Stimulated activated CD4-positive, alpha-beta T cell treated with anti-CD3 and anti-CD28 coated beads, Interleukin-12 subunit alpha, Interleukin-12 subunit beta, amount 100 ng/mL, for 4 hours (primary cell): Measurements from ENCODE around the gene VANGL1.
A peak's percentile ranks its signal among the peaks of the same experiment; 100 is the strongest.
"Not testable (repeated sequence)": the region's sequence is repeated elsewhere in the genome, so short reads cannot be mapped to it uniquely, and the experiment has no call there.

Experiments used
- DNase-seq: peaks from one replicate; pipeline ENCODE4 v3.0.0-alpha.2; 2020

Gene VANGL1

GRCh38 chr1:115641762-115642167, at the start of gene VANGL1:
VANGL1 (plus strand) TSS chr1:115641970; CDS start chr1:115651414, 9,444 bp downstream.
- DNase-seq: peak; percentile 47

- DNase-seq: no peak
These were observed 49.5 kb upstream of the VANGL1 start for GRCh38 chr1:115592264-115592663.

GRCh38 chr1:115593365-115594259, 48.2 kb upstream of the VANGL1 start:
- no peak for DNase-seq

GRCh38 chr1:115594600-115594999, 47.2 kb upstream of the VANGL1 start:
- DNase-seq: no peak

- DNase-seq: peak; percentile 61
These were observed 46.3 kb upstream of the VANGL1 start for GRCh38 chr1:115595279-115596079.

GRCh38 chr1:115596080-115596780, 45.5 kb upstream of the VANGL1 start:
- DNase-seq: no peak

- no peak for DNase-seq
These were observed 37.3 kb upstream of the VANGL1 start for GRCh38 chr1:115604508-115604907.

GRCh38 chr1:115606305-115606704, 35.5 kb upstream of the VANGL1 start:
- DNase-seq: no peak

GRCh38 chr1:115609021-115609420, 32.7 kb upstream of the VANGL1 start:
- DNase-seq: no peak

GRCh38 chr1:115613767-115614166, 28.0 kb upstream of the VANGL1 start:
- DNase-seq: no peak

- DNase-seq: no peak
These were observed 21.3 kb upstream of the VANGL1 start for GRCh38 chr1:115620453-115620852.

GRCh38 chr1:115620950-115621349, 20.8 kb upstream of the VANGL1 start:
- DNase-seq: no peak

GRCh38 chr1:115624859-115625258, 16.9 kb upstream of the VANGL1 start:
- DNase-seq: no peak

- no peak for DNase-seq
These were observed 11.4 kb upstream of the VANGL1 start for GRCh38 chr1:115630342-115630741.

GRCh38 chr1:115632251-115633026, 9.3 kb upstream of the VANGL1 start:
- DNase-seq: no peak

GRCh38 chr1:115633606-115634005, 8.2 kb upstream of the VANGL1 start:
- not testable (repeated sequence) for DNase-seq

GRCh38 chr1:115637247-115637646, 4.5 kb upstream of the VANGL1 start:
- DNase-seq: not testable (repeated sequence)

- DNase-seq: no peak
These were observed 1.4 kb upstream of the VANGL1 start for GRCh38 chr1:115640384-115640783.

GRCh38 chr1:115642168-115643072, 650 bp downstream of the VANGL1 start:
- peak; percentile 12 for DNase-seq

GRCh38 chr1:115643225-115643624, 1.5 kb downstream of the VANGL1 start:
- no peak for DNase-seq

GRCh38 chr1:115643666-115644065, 1.9 kb downstream of the VANGL1 start:
- DNase-seq: no peak
